ENCODE results near the gene RS1.

GRCh38 chrX:18664947-18665346 lies 7.0 kb downstream of the RS1 start:
- TF ChIP-seq POLR2A (IDR thresholded peaks at IDR 0.05) (no peak), CTCF (IDR thresholded peaks at IDR 0.05) (no peak)

All from ovary (tissue), 3 donors.